K562 (cell line): ENCODE results near the gene DCAF4L1. TPM values are rescaled to one million over a fixed set of nuclear protein-coding genes. Genes with fewer than 3 reads are reported as not detected.

Experiments
- BDP1 ChIP-seq: IDR thresholded peaks from 3 replicates; pipeline ENCODE4 v1.6.1; 2011; ENCODE audit not compliant: insufficient read length, insufficient read depth
- CTBP1 ChIP-seq: fragments of 450-650 bp; IDR thresholded peaks from 2 replicates; pipeline ENCODE4 v1.6.1; 2016; ENCODE audit warnings: borderline replicate concordance
- CXXC5 ChIP-seq: fragments of 250-450 bp; sonication (Bioruptor Pico); IDR thresholded peaks from 2 replicates; pipeline ENCODE4 v1.8.0; 2022; ENCODE audit warnings: inconsistent platforms, mild to moderate bottlenecking, moderate library complexity
- ELF2 ChIP-seq: fragments of 250-450 bp; sonication (Bioruptor Pico); IDR thresholded peaks from 2 replicates; pipeline ENCODE4 v1.5.0; 2021; ENCODE audit warnings: mild to moderate bottlenecking
- ERF ChIP-seq: fragments of 450-650 bp; formaldehyde crosslinking; IDR thresholded peaks from 2 replicates; pipeline ENCODE4 v1.4.0; 2020; ENCODE audit warnings: mild to moderate bottlenecking, mixed read lengths
- KAT2B ChIP-seq: IDR thresholded peaks from one replicate; pipeline ENCODE4 v1.6.1; 2012; ENCODE audit warnings: low read depth, mild to moderate bottlenecking, control low read depth, inconsistent platforms, low read length, moderate library complexity
- NBN ChIP-seq: fragments of 450-650 bp; IDR thresholded peaks from 2 replicates; pipeline ENCODE4 v1.6.1; 2016; ENCODE audit warnings: low read depth, mild to moderate bottlenecking
- SRF ChIP-seq, 2 experiments: fragments of 250-450, 450-650 bp in 1 of 2; sonication (Bioruptor Pico) in 1 of 2; sonication (generic) in 1 of 2; formaldehyde crosslinking; IDR thresholded peaks; 2 replicates each; pipeline versions ENCODE4 v1.5.0 to v1.5.1; 2020 to 2022; ENCODE audit warnings: mild to moderate bottlenecking in 1 of 2, missing genetic modification reagents in 1 of 2
- TCFL5 ChIP-seq: fragments of 250-450 bp; sonication (Bioruptor Pico); conservative IDR thresholded peaks from 2 replicates; pipeline ENCODE4 v1.6.1; 2021; ENCODE audit warnings: mild to moderate bottlenecking, moderate library complexity, matching md5 sums
- ZEB2 ChIP-seq: fragments of 450-650 bp; IDR thresholded peaks from 2 replicates; pipeline ENCODE4 v1.6.1; 2016
- ZFX ChIP-seq: sonication (generic); formaldehyde crosslinking; IDR thresholded peaks from 2 replicates; pipeline ENCODE4 v1.8.0; 2022; ENCODE audit warnings: mild to moderate bottlenecking, missing genetic modification reagents, moderate library complexity
- ZNF354B ChIP-seq: fragments of 250-450 bp; sonication (Bioruptor Pico); IDR thresholded peaks from 2 replicates; pipeline ENCODE4 v1.4.0; 2020
- ZNF780A ChIP-seq: fragments of 250-450 bp; sonication (Bioruptor Pico); IDR thresholded peaks from 2 replicates; pipeline ENCODE4 v1.5.0; 2021; ENCODE audit warnings: mild to moderate bottlenecking
- polyA plus RNA-seq, 8 experiments: library from polyadenylated mRNA; depleted of rRNA in 4 of 8; stranded (reverse) in 5 of 8; unstranded in 3 of 8; fragments of >200 nt; fragmentation: Nextera tagmentation in 2 of 8; fragmentation: Illumina TruSeq in 1 of 8; extraction: Ambion mirVana in 2 of 8; extraction: Trizol in 1 of 8; gene quantifications; 2 replicates each; pipeline versions ENCODE4 v1.2.1 to v1.2.3, GENCODE V29; 2011 to 2014; ENCODE audit warnings: inconsistent platforms in 1 of 8, missing spikeins in 1 of 8
- total RNA-seq, 7 experiments: library from RNA; depleted of rRNA in 6 of 7; stranded (reverse); fragments of >200 nt in 6 of 7; fragmentation: Illumina TruSeq in 2 of 7; extraction: Trizol in 2 of 7; gene quantifications; 2 replicates each; pipeline versions ENCODE4 v1.2.1 to v1.2.3, GENCODE V29; 2011 to 2021; ENCODE audit warnings: low replicate concordance in 1 of 7
- TF ChIP-seq, protein P1 (sequence below), 2 experiments: fragments of 450-650 bp in 1 of 2; sonication (generic) in 1 of 2; formaldehyde crosslinking in 1 of 2; IDR thresholded peaks; 2 replicates each; pipeline versions ENCODE4 v1.7.1 to v1.9.0; 2016 to 2022; ENCODE audit warnings: inconsistent platforms in 1 of 2, mild to moderate bottlenecking in 1 of 2, missing genetic modification reagents in 1 of 2
- TF ChIP-seq, protein P2 (sequence below), 2 experiments: IDR thresholded peaks; 2 replicates each; pipeline ENCODE4 v1.6.1; 2011; ENCODE audit warnings: borderline replicate concordance in 1 of 2, control low read depth in 1 of 2, low read depth in 1 of 2, low read length in 1 of 2, mild to moderate bottlenecking in 1 of 2, mixed read lengths in 1 of 2, moderate library complexity in 1 of 2; ENCODE audit not compliant: insufficient read depth in 1 of 2, insufficient read length in 1 of 2, poor library complexity in 1 of 2, severe bottlenecking in 1 of 2; ENCODE audit errors: extremely low read depth in 1 of 2
- TF ChIP-seq, protein P3 (sequence below): fragments of 250-450 bp; sonication (Bioruptor Pico); IDR thresholded peaks from 2 replicates; pipeline ENCODE4 v1.4.0; 2020; ENCODE audit warnings: borderline replicate concordance

Gene DCAF4L1
- total and polyA plus RNA-seq, 9 of the 15 experiments (the other 6 are each of a cell fraction or from before 2014, with no cell fraction given), result 0.17 to 0.64 (median 0.36) TPM

DNA sequence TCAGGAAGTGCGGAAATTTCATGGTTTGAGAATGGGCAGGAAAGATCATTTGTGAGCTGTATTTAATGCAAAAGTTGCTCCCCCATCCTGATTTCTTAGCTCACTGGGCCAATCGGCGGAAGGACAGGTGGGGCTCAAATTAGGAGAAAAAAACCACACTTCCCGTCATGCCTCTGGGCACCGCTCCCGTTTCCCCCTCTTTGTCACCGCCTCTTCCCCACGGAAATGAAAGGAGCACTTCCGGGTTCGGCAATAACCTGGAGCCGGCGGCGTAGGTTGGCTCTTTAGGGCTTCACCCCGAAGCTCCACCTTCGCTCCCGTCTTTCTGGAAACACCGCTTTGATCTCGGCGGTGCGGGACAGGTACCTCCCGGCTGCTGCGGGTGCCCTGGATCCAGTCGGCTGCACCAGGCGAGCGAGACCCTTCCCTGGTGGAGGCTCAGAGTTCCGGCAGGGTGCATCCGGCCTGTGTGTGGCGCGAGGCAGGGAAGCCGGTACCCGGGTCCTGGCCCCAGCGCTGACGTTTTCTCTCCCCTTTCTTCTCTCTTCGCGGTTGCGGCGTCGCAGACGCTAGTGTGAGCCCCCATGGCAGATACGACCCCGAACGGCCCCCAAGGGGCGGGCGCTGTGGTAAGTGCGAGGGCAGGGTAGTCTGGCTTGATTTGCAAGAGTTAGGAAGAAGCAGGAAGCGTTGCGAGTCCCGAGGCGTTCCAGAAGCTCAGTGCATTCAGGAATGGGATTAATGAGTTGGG lies 46.5 kb upstream of the DCAF4L1 start, which contains the start of gene TMEM33 (continued):
- TF ChIP-seq, protein P1, sequence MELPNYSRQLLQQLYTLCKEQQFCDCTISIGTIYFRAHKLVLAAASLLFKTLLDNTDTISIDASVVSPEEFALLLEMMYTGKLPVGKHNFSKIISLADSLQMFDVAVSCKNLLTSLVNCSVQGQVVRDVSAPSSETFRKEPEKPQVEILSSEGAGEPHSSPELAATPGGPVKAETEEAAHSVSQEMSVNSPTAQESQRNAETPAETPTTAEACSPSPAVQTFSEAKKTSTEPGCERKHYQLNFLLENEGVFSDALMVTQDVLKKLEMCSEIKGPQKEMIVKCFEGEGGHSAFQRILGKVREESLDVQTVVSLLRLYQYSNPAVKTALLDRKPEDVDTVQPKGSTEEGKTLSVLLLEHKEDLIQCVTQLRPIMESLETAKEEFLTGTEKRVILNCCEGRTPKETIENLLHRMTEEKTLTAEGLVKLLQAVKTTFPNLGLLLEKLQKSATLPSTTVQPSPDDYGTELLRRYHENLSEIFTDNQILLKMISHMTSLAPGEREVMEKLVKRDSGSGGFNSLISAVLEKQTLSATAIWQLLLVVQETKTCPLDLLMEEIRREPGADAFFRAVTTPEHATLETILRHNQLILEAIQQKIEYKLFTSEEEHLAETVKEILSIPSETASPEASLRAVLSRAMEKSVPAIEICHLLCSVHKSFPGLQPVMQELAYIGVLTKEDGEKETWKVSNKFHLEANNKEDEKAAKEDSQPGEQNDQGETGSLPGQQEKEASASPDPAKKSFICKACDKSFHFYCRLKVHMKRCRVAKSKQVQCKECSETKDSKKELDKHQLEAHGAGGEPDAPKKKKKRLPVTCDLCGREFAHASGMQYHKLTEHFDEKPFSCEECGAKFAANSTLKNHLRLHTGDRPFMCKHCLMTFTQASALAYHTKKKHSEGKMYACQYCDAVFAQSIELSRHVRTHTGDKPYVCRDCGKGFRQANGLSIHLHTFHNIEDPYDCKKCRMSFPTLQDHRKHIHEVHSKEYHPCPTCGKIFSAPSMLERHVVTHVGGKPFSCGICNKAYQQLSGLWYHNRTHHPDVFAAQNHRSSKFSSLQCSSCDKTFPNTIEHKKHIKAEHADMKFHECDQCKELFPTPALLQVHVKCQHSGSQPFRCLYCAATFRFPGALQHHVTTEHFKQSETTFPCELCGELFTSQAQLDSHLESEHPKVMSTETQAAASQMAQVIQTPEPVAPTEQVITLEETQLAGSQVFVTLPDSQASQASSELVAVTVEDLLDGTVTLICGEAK (IDR thresholded peaks at IDR 0.05), result peak; percentile 99
- TF ChIP-seq, protein P1 (CRISPR knock-in tag; IDR thresholded peaks at IDR 0.05), result no peak
- peak; percentile 62 for TF ChIP-seq CXXC5
- TF ChIP-seq ERF (CRISPR knock-in tag), result no peak
- no peak for TF ChIP-seq ZNF780A (CRISPR knock-in tag)
- TF ChIP-seq ZFX, result peak; percentile 81
- TF ChIP-seq, protein P2, sequence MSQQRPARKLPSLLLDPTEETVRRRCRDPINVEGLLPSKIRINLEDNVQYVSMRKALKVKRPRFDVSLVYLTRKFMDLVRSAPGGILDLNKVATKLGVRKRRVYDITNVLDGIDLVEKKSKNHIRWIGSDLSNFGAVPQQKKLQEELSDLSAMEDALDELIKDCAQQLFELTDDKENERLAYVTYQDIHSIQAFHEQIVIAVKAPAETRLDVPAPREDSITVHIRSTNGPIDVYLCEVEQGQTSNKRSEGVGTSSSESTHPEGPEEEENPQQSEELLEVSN (IDR thresholded peaks at IDR 0.05; ENCODE audit: borderline replicate concordance in 1 of 2, extremely low read depth in 1 of 2, insufficient read depth in 1 of 2, insufficient read length in 1 of 2, low read depth in 1 of 2, low read length in 1 of 2, poor library complexity in 1 of 2, severe bottlenecking in 1 of 2), result peak; percentile 36 to 43
- no peak for TF ChIP-seq ZEB2
- TF ChIP-seq KAT2B, result no peak
- no peak for TF ChIP-seq ZNF354B (CRISPR knock-in tag)
- no peak for TF ChIP-seq SRF (CRISPR knock-in tag; IDR thresholded peaks at IDR 0.05)
- TF ChIP-seq, protein P3, sequence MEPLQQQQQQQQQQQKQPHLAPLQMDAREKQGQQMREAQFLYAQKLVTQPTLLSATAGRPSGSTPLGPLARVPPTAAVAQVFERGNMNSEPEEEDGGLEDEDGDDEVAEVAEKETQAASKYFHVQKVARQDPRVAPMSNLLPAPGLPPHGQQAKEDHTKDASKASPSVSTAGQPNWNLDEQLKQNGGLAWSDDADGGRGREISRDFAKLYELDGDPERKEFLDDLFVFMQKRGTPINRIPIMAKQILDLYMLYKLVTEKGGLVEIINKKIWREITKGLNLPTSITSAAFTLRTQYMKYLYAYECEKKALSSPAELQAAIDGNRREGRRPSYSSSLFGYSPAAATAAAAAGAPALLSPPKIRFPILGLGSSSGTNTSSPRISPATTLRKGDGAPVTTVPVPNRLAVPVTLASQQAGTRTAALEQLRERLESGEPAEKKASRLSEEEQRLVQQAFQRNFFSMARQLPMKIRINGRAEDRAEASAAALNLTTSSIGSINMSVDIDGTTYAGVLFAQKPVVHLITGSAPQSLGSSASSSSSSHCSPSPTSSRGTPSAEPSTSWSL (CRISPR knock-in tag), result no peak
- TF ChIP-seq BDP1, result no peak
- TF ChIP-seq NBN, result 0 out of 2 replicates have a peak, but pooled peaks have one; percentile 18
- no peak for TF ChIP-seq TCFL5
- no peak; the same call in 1 of the 2 replicates for TF ChIP-seq CTBP1
- peak; percentile 83 for TF ChIP-seq ELF2
